GM12873 (cell line): ENCODE data around the gene SCO2.

Experiments used
- TF ChIP-seq, protein P1 (sequence below): IDR thresholded peaks from 2 replicates; pipeline ENCODE4 v1.5.1; 2012; ENCODE audit warnings: low read depth, mild to moderate bottlenecking, moderate library complexity, low read length, control low read depth; ENCODE audit not compliant: insufficient read depth; ENCODE audit errors: missing control alignments

Gene SCO2

DNA sequence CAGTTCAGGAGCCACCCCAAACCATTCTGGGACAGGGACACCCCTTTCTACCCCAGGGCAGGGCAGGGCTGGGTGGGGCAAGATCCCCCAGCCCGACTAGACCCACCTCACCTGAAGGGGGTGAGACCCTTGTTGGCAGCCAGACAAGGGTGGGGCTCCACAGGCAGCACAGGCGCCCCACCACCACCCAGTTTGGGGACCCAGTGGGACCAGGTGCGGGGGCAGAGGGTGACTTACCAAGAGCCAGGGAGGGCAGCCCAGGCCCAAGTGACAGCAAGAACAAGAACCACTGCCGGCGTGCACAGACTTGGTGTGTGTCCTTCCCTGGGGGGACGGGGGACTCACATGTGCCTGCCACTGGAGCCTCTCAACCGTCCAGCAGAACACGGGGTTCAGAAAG is 41.8 kb downstream of the SCO2 start:
- TF ChIP-seq, protein P1, sequence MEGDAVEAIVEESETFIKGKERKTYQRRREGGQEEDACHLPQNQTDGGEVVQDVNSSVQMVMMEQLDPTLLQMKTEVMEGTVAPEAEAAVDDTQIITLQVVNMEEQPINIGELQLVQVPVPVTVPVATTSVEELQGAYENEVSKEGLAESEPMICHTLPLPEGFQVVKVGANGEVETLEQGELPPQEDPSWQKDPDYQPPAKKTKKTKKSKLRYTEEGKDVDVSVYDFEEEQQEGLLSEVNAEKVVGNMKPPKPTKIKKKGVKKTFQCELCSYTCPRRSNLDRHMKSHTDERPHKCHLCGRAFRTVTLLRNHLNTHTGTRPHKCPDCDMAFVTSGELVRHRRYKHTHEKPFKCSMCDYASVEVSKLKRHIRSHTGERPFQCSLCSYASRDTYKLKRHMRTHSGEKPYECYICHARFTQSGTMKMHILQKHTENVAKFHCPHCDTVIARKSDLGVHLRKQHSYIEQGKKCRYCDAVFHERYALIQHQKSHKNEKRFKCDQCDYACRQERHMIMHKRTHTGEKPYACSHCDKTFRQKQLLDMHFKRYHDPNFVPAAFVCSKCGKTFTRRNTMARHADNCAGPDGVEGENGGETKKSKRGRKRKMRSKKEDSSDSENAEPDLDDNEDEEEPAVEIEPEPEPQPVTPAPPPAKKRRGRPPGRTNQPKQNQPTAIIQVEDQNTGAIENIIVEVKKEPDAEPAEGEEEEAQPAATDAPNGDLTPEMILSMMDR = no peak

DNA sequence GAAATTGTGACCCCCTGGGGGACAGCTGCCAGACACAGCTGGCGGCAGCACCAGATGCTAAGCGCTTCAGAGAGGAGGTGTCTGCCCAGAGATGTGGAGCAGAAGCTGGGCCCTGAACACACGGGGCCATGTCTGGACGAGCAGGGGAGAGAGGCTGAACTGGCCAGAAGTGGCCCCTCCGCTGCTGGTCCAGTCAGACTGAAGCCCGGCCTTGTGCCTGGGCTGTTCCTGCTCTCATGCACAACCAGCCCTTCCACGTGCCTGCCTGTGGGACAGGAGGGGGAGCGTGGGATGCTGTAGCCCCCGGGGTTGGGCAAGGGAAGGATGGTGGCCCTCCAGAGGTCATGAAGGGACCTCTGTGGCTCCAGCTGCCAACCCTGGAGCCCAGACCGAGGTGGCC is 42.3 kb downstream of the SCO2 start:
- TF ChIP-seq, protein P1 = no peak

DNA sequence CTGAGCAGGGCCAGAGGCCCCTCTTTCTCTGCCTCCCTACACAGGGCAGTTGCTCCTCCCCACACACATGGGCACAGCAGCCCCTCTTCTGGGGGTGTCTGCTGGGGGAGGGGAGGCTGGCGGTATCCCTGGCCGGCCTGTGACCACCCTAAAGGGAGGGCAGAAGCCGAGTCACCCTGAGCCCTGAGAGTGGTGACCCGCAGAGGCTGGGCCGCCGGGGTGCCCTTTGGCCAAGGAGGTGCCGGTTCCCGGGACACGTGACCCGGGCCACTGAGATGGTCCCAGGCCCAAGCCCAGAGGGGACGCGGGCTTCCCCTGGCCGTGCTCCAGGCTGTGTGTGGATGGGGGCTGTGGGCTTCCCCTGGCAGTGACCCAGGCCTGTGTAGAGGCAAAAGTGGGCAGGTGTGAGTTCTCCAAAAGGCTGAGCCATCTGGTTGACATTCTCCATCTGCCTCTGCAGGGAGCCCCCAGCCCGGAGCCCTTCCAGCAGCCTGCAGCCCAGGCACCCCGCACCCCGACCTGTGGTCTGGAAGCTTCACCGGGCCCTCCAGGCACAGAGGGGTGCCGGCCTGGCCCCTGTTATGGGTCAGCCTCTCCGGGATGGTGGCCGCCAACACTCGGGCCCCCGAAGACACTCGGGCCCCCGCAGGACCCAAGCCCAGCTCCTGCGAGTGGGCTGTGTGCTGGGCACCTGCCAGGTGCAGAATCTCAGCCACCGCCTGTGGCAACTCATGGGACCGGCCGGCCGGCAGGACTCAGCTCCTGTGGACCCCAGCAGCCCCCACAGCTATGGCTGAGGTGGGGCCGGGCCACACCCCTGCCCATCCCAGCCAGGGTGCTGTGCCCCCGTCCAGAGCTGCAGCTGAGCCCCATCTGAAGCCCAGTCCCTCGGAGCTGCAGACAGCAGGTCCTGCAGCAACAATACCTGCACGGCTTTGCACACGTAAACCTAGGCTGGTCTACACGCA is 43.0 kb downstream of the SCO2 start:
- TF ChIP-seq, protein P1 = no peak

DNA sequence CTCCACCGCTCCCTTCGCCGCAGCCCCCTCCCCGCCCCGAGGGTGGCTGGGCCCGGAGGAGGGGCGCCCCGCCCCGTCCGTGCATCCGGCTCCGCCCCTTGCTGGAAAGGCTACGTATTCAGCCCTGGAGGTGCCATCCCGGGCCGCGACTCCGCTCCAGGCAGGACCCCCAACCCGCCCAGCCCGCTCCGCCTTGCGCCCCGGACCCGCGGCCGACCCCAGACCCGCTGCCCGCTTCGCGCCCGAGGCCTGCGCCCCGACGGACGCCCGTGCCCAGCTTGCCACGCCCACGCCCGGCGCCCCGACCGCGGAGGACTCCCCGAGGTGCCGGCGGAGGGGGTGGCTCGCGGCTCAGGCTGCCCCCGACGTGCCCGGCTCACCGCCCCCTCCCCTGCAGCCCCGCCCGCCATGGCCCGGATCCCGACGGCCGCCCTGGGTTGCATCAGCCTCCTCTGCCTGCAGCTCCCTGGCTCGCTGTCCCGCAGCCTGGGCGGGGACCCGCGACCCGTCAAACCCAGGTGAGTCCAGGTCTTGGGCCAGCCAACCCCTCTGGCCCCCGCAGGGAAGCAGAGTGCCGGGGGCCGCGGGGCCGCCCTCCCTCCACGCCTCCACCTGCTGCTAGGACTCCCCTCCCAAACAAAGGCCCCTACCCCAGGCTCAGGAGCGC is 43.8 kb downstream of the SCO2 start, which contains the start of gene ADM2:
ADM2 (plus strand) TSS at position 104 of the 667 bp plus-strand sequence; CDS start at position 409, 305 bp downstream.
- TF ChIP-seq, protein P1 = no peak

DNA sequence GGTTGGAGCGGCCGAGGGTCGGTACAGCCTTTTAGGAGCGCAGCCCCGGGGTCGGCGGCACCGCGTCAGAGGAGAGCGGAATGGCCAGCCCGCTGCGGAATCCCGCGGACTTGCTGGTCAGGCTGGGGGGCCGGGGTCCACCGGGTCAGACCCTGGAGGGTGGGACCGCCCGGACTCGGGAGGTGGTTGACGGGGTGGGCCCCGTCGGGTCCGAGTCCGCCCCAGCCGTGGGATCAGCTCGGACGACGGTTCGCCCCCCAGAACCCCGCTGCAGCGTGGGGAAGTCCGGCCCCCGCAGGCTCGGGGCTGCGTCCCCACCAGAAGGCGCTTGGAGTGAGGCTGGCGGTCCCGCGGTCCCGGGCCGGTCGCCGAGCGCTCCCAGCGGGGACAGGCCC is 44.4 kb downstream of the SCO2 start:
- TF ChIP-seq, protein P1 = no peak

DNA sequence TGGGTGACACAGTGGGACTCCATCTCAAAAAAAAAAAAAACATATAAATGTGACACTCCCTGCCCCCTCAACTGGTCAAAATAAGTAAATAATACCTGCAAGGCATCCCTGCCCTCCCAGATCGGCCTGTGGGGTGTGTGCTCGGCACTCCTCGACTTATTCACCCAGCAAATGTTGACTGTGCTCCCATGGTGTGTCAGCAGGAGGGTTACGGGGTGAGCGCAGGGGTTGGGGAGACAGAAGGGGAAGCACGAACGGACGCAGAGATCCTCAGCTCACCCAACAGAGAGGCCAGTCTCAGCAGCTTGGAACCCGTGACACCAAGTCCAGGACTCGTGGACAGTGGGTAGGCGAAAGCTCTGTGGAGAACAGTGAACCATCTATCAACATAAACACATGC is 45.7 kb downstream of the SCO2 start:
- TF ChIP-seq, protein P1 = no peak

DNA sequence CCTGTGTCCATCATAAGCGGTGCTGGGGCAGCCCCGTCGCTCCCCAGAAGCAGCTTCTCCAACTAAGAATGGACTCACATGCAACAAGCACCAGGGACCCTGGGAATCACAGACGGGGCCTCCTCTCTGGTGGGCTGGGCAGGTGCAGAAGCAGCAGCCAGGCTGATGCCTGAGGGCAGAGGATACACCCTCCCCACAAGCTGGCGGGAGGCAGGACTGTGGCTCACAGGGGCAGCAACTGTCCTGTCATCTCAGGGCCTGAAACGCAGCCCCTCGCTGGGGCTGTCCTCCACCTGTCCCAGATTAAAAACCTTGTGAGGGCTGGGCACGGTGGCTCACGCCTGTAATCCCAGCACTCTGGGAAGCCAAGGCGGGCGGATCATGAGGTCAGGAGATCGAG is 47.5 kb downstream of the SCO2 start:
- TF ChIP-seq, protein P1 = no peak
